B cell (primary cell): ENCODE results near the gene MRPL53. TPM values are rescaled to one million over a fixed set of nuclear protein-coding genes. Genes with fewer than 3 reads are reported as not detected.

ENCODE experiments used
- ATAC-seq: fragments of 200-7000 bp; cut with Tn5 transposase; one replicate; pipeline ENCODE4 v1.10.0; 2021; ENCODE audit warnings: low read depth, mild to moderate bottlenecking, moderate number of reproducible peaks, moderate library complexity
- CTCF ChIA-PET: fragments of 350-600 bp; sonication (Branson Sonifier 250); formaldehyde crosslinking; loops from one replicate; lab custom pipeline; 2021; ENCODE audit warnings: antibody characterized with exemption, inconsistent platforms; lab: Charles Lee
- POLR2A ChIA-PET: fragments of 350-600 bp; sonication (Branson Sonifier 250); formaldehyde crosslinking; loops from one replicate; lab custom pipeline; 2021; ENCODE audit warnings: antibody characterized with exemption; lab: Charles Lee
- DNase-seq: peaks from one replicate; pipeline ENCODE4 v3.0.0; 2013
- H2AFZ ChIP-seq: 2 replicates; pipeline ENCODE4 v1.6.1; 2012; ENCODE audit warnings: mild to moderate bottlenecking, low read depth, low read length; ENCODE audit not compliant: insufficient read depth, poor library complexity, severe bottlenecking
- H3K27ac ChIP-seq, 2 donors: 1 replicate in 1 of 2; 2 replicates in 1 of 2; pipeline ENCODE4 v1.5.1; 2012 to 2013; ENCODE audit warnings: low read length in 2 of 2, mild to moderate bottlenecking in 2 of 2, moderate library complexity in 1 of 2
- H3K27me3 ChIP-seq, 4 experiments: fragments of 200-600 bp in 1 of 4; sonication (generic) in 1 of 4; replicated peaks in 1 of 4; 1 replicate in 2 of 4; 2 replicates in 2 of 4; pipeline versions ENCODE4 v1.6.1 to v1.7.0; 2013 to 2016; ENCODE audit warnings: low read length in 3 of 4, mild to moderate bottlenecking in 2 of 4, mixed read lengths in 1 of 4, moderate library complexity in 1 of 4; ENCODE audit not compliant: insufficient read depth in 4 of 4, control insufficient read depth in 3 of 4; ENCODE audit errors: control extremely low read depth in 1 of 4
- H3K36me3 ChIP-seq, 2 experiments: replicated peaks in 1 of 2; 1 replicate in 1 of 2; 2 replicates in 1 of 2; pipeline versions ENCODE4 v1.6.1 to v1.7.1; 2013; ENCODE audit warnings: low read length in 1 of 2; ENCODE audit not compliant: insufficient read depth in 2 of 2, control insufficient read depth in 1 of 2; ENCODE audit errors: control extremely low read depth in 1 of 2, extremely low read depth in 1 of 2
- H3K4me1 ChIP-seq, 2 donors: fragments of 200-600 bp in 1 of 2; sonication (generic) in 1 of 2; 1 replicate in 1 of 2; 2 replicates in 1 of 2; pipeline versions ENCODE4 v1.5.1 to v1.6.1; 2013 to 2017; ENCODE audit warnings: low read length in 2 of 2; ENCODE audit not compliant: control insufficient read depth in 2 of 2, insufficient read depth in 2 of 2
- H3K4me2 ChIP-seq: replicated peaks from 2 replicates; pipeline ENCODE3; 2012; ENCODE audit warnings: mild to moderate bottlenecking, low read depth, low read length; ENCODE audit not compliant: poor library complexity, severe bottlenecking
- H3K4me3 ChIP-seq, 5 experiments: fragments of 200-600 bp in 1 of 5; sonication (generic) in 1 of 5; 1 replicate in 3 of 5; 2 replicates in 2 of 5; pipeline versions ENCODE4 v1.5.1 to v1.7.0; 2011 to 2016; ENCODE audit warnings: low read length in 4 of 5, mild to moderate bottlenecking in 4 of 5, low read depth in 2 of 5, control low read depth in 1 of 5, moderate library complexity in 1 of 5; ENCODE audit not compliant: insufficient read depth in 1 of 5; ENCODE audit errors: control extremely low read depth in 1 of 5, extremely low read depth in 1 of 5
- H3K79me2 ChIP-seq: fragments of 200-600 bp; sonication (generic); one replicate; pipeline ENCODE4 v1.6.0; 2016; ENCODE audit warnings: low read length; ENCODE audit not compliant: control insufficient read depth, insufficient read depth
- H3K9ac ChIP-seq: fragments of 200-600 bp; sonication (generic); 2 replicates; pipeline ENCODE4 v1.6.1; 2017; ENCODE audit warnings: mild to moderate bottlenecking, low read length, moderate library complexity
- H3K9me3 ChIP-seq, 3 donors: one replicate each; pipeline versions ENCODE4 v1.6.1 to v1.7.1; 2013; ENCODE audit warnings: low read length in 2 of 3; ENCODE audit not compliant: control insufficient read depth in 2 of 3, insufficient read depth in 1 of 3; ENCODE audit errors: control extremely low read depth in 1 of 3
- H4K20me1 ChIP-seq: 2 replicates; pipeline ENCODE4 v1.6.0; 2012; ENCODE audit warnings: mild to moderate bottlenecking, low read length; ENCODE audit not compliant: insufficient read depth, control insufficient read depth, poor library complexity, severe bottlenecking
- H3K27ac Mint-ChIP-seq: one replicate; pipeline ENCODE4 v1.8.0; 2021; ENCODE audit warnings: mixed read lengths
- H3K27me3 Mint-ChIP-seq: one replicate; pipeline ENCODE4 v1.8.0; 2021; ENCODE audit warnings: mixed read lengths
- H3K4me1 Mint-ChIP-seq: one replicate; pipeline ENCODE4 v1.8.0; 2021; ENCODE audit warnings: mixed read lengths
- H3K4me3 Mint-ChIP-seq: one replicate; pipeline ENCODE4 v1.8.0; 2021; ENCODE audit warnings: mixed read lengths
- H3K9me3 Mint-ChIP-seq: one replicate; pipeline ENCODE4 v1.8.0; 2022; ENCODE audit warnings: mixed read lengths; ENCODE audit not compliant: insufficient read depth
- EZH2 ChIP-seq: IDR thresholded peaks from 2 replicates; pipeline ENCODE4 v1.6.1; 2012; ENCODE audit warnings: borderline replicate concordance, low read depth, mild to moderate bottlenecking, moderate library complexity, low read length; ENCODE audit not compliant: insufficient read depth, poor library complexity, severe bottlenecking
- WGBS: methylation state at CpG from one replicate; pipeline ENCODE4 v1.1.5; 2013; ENCODE audit warnings: missing lambda C conversion rate; ENCODE audit not compliant: insufficient coverage; 5-methylcytosine and 5-hydroxymethylcytosine counted together
- intact Hi-C: fragments of 100-400 bp; cut with micrococcal nuclease; formaldehyde crosslinking; loops from one replicate; pipeline ENCODE4 v1.10.0; 2022
- polyA plus RNA-seq: library from polyadenylated mRNA; depleted of rRNA; stranded (reverse); fragments of >200 nt; gene quantifications from 2 replicates; pipeline ENCODE4 v1.2.3, GENCODE V29; 2012
- total RNA-seq, 2 donors: library from RNA; stranded (reverse); fragments of 120-200 nt in 1 of 2; gene quantifications; 1 replicate in 1 of 2; 2 replicates in 1 of 2; pipeline versions ENCODE4 v1.2.3 to v1.2.4, GENCODE V29; 2013 to 2022
- TF ChIP-seq, protein P1 (sequence below): fragments of 200-600 bp; IDR thresholded peaks from one replicate; pipeline ENCODE4 v1.8.0; 2022; ENCODE audit warnings: antibody characterized with exemption, mild to moderate bottlenecking

Gene MRPL53
- total and polyA plus RNA-seq, 2 donors (not counting 1 experiment from before 2014, with no cell fraction given), result 59.3 to 70.0 TPM

DNA sequence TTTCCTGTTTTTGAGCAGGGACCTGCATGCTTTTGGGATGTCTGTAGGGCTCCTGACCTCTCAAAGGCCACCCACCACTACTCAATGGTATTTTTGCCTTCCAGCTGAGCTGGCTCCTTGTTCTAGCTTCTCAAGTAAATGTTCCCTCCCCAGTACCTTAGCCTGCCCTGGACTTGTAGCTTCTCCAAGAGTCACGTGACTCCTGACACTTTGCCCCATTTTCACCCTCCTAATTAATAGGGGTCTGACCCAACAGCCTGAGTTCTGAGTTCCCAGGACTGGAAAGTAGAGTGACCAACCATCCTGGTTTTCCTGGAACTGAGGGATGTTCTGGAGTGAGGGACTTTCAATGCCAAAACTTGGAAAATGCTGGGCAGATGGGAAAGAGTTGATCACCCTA, 23.0 kb upstream of the MRPL53 start:
- H3K4me1 Mint-ChIP-seq, result peaks cover 26% of the 10 kb centered on the region
- Histone ChIP-seq H3K4me1 (peaks cover 28 to 30% of the 10 kb centered on the region in 2 donors), H3K4me3 (no peak overlapping the region), H3K9ac (no peak overlapping the region), H3K4me2 (no peak overlapping the region), H3K36me3 (peaks cover 0 to 38% of the 10 kb centered on the region in 2 experiments), H3K79me2 (no peaks in the 10 kb centered on the region), H3K27ac (no peak overlapping the region), H3K27me3 (peaks cover 0 to 35% (median 22%) of the 10 kb centered on the region in 4 experiments), H4K20me1 (no peaks in the 10 kb centered on the region), H3K9me3 (peaks cover 0 to 18% (median 0%) of the 10 kb centered on the region in 3 donors), H2AFZ (no peak overlapping the region)
- no peak overlapping the region for H3K4me3 Mint-ChIP-seq
- ChIA-PET POLR2A (no interaction called here), CTCF (interaction anchor here (0.9 to 2.9 kb wide), 4 partner anchors 8 to 160 kb away, joined by 3 to 8 read pairs (median 4); partner anchors contain the start of genes CCDC142 and TTC31)
- no CpG with 5 or more reads among the region's 1 CpG for WGBS
- peaks cover 22% of the 10 kb centered on the region for H3K27me3 Mint-ChIP-seq
- H3K9me3 Mint-ChIP-seq, result no peaks in the 10 kb centered on the region
- no peak overlapping the region for H3K27ac Mint-ChIP-seq
- DNase-seq (no peak), ATAC-seq (no peak)
- TF ChIP-seq, protein P1, sequence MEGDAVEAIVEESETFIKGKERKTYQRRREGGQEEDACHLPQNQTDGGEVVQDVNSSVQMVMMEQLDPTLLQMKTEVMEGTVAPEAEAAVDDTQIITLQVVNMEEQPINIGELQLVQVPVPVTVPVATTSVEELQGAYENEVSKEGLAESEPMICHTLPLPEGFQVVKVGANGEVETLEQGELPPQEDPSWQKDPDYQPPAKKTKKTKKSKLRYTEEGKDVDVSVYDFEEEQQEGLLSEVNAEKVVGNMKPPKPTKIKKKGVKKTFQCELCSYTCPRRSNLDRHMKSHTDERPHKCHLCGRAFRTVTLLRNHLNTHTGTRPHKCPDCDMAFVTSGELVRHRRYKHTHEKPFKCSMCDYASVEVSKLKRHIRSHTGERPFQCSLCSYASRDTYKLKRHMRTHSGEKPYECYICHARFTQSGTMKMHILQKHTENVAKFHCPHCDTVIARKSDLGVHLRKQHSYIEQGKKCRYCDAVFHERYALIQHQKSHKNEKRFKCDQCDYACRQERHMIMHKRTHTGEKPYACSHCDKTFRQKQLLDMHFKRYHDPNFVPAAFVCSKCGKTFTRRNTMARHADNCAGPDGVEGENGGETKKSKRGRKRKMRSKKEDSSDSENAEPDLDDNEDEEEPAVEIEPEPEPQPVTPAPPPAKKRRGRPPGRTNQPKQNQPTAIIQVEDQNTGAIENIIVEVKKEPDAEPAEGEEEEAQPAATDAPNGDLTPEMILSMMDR, result no peak
- no peak for TF ChIP-seq EZH2
- intact Hi-C loops, result loop anchor here (5.0 kb wide), 1 partner anchor 37 kb away; no protein-coding TSS in a partner anchor

DNA sequence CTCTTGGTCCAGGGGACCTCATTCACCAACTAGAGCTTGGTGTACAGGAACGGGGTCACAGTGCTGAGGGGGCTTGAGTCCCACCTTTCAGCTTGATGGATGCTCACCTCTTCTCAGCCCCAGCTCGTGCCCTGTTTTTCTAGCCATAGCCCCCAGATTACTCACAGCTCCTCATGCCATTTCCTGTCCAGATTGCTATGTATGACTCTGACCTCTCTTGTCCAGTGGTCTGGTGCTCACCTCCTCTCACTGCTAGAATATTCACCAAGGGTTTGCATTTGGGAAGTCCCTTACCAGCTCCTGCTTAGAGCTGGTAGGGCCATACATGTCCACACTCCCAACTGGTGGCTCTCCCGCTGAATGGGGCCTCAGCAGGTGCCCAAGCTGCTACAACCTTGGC, 21.1 kb upstream of the MRPL53 start:
- no peak overlapping the region for H3K4me3 Mint-ChIP-seq
- Histone ChIP-seq H3K27ac (no peak overlapping the region), H3K9ac (no peak overlapping the region), H3K4me1 (peaks cover 11 to 12% of the 10 kb centered on the region in 2 donors), H3K79me2 (peaks cover 4% of the 10 kb centered on the region), H4K20me1 (peaks cover 10% of the 10 kb centered on the region), H3K4me3 (no peak overlapping the region), H3K9me3 (peaks cover 0 to 8% (median 0%) of the 10 kb centered on the region in 3 donors), H2AFZ (no peak overlapping the region), H3K4me2 (no peak overlapping the region), H3K27me3 (peaks cover 0 to 16% (median 7%) of the 10 kb centered on the region in 4 experiments), H3K36me3 (peaks cover 0 to 53% of the 10 kb centered on the region in 2 experiments)
- ChIA-PET CTCF (interaction anchor here (1.9 to 2.9 kb wide), 2 partner anchors 10 to 94 kb away, joined by 5 to 8 read pairs; no protein-coding TSS in a partner anchor), POLR2A (no interaction called here)
- intact Hi-C loops, result no loop called here
- no peaks in the 10 kb centered on the region for H3K9me3 Mint-ChIP-seq
- DNase-seq, result no peak
- H3K27me3 Mint-ChIP-seq, result peaks cover 10% of the 10 kb centered on the region
- TF ChIP-seq EZH2, result no peak
- TF ChIP-seq, protein P1, result no peak
- H3K27ac Mint-ChIP-seq, result no peak overlapping the region
- peaks cover 11% of the 10 kb centered on the region for H3K4me1 Mint-ChIP-seq
- no peak for ATAC-seq
- 100% methylated on average over 3 of the region's 3 CpGs for WGBS
